ENCODE data around the gene MTMR3.

DNA sequence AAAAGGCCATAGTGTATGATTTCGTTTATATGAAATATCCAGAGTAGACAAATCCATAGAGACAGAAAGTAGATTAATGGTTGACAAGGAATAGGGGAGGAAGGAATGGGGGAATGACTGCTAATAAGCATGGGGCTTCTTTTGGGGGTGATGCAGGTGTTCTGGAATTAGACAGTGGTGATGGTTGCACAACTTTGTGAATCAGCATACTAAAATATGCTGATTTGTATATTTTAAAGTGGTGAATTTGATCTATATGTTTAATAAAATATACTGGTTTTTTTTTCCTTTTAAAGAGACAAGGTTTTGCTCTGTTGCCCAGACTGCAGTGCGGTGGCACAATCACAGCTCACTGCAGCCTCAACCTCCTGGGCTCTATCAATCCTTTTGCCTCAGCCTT, 190.8 kb downstream of the MTMR3 start:
- TF ChIP-seq, protein P1, sequence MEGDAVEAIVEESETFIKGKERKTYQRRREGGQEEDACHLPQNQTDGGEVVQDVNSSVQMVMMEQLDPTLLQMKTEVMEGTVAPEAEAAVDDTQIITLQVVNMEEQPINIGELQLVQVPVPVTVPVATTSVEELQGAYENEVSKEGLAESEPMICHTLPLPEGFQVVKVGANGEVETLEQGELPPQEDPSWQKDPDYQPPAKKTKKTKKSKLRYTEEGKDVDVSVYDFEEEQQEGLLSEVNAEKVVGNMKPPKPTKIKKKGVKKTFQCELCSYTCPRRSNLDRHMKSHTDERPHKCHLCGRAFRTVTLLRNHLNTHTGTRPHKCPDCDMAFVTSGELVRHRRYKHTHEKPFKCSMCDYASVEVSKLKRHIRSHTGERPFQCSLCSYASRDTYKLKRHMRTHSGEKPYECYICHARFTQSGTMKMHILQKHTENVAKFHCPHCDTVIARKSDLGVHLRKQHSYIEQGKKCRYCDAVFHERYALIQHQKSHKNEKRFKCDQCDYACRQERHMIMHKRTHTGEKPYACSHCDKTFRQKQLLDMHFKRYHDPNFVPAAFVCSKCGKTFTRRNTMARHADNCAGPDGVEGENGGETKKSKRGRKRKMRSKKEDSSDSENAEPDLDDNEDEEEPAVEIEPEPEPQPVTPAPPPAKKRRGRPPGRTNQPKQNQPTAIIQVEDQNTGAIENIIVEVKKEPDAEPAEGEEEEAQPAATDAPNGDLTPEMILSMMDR (IDR thresholded peaks at IDR 0.05; ENCODE audit: borderline replicate concordance, extremely low read depth, low read length, poor library complexity, severe bottlenecking), result no peak
- TF ChIP-seq EZH2 (IDR thresholded peaks at IDR 0.05; ENCODE audit: borderline replicate concordance, low read depth, low read length, severe bottlenecking), result no peak
